Fibroblast of villous mesenchyme (primary cell): ENCODE data around the gene SORCS3. TPM values are rescaled to one million over a fixed set of nuclear protein-coding genes. Genes with fewer than 3 reads are reported as not detected.

Source experiments
- DNase-seq: peaks from one replicate; pipeline ENCODE4 v3.0.0-alpha.2; 2010; ENCODE audit warnings: low read depth
- H3K4me3 ChIP-seq: 2 replicates; pipeline ENCODE4 v1.5.1; 2011; ENCODE audit warnings: low read depth, mild to moderate bottlenecking, low read length
- CTCF ChIP-seq: IDR thresholded peaks from 2 replicates; pipeline ENCODE4 v1.5.1; 2012; ENCODE audit warnings: low read depth, mild to moderate bottlenecking, low read length; ENCODE audit not compliant: insufficient read depth
- total RNA-seq: library from RNA; depleted of rRNA; stranded (reverse); fragments of >200 nt; gene quantifications from 2 replicates; pipeline ENCODE4 v1.2.3, GENCODE V29; 2012

SORCS3 gene
- not detected in 2 replicates for total RNA-seq

- no peak for TF ChIP-seq CTCF
- DNase-seq, result no peak
- no peak within 1 kb of the TSS for H3K4me3 ChIP-seq
Measured at GRCh38 chr10:104641187-104641936, at the start of gene SORCS3. Gene SORCS3 (plus strand): TSS chr10:104641290.

- H3K4me3 ChIP-seq, result no peak overlapping the region
- DNase-seq, result no peak
- no peak for TF ChIP-seq CTCF
Measured at GRCh38 chr10:104591441-104591840, 49.6 kb upstream of the SORCS3 start.

- H3K4me3 ChIP-seq, result no peak overlapping the region
- no peak for DNase-seq
- TF ChIP-seq CTCF, result no peak
Measured at GRCh38 chr10:104601166-104601565, 39.9 kb upstream of the SORCS3 start.

- no peak for TF ChIP-seq CTCF
- DNase-seq, result no peak
Measured at GRCh38 chr10:104608091-104608828, 32.8 kb upstream of the SORCS3 start.

GRCh38 chr10:104612571-104613205, 28.4 kb upstream of the SORCS3 start:
- no peak for DNase-seq
- no peak overlapping the region for H3K4me3 ChIP-seq
- TF ChIP-seq CTCF, result no peak

More at GRCh38 chr10:104608091-104608828, 32.8 kb upstream of the SORCS3 start:
- H3K4me3 ChIP-seq, result no peak overlapping the region

- DNase-seq, result no peak
- TF ChIP-seq CTCF, result no peak
- no peak overlapping the region for H3K4me3 ChIP-seq
Measured at GRCh38 chr10:104613406-104613805, 27.7 kb upstream of the SORCS3 start.
